IPS-20b (cell line): ENCODE measurements around the gene CCDC88B.

ENCODE experiments used
- H3K27ac ChIP-seq: one replicate; pipeline ENCODE4 v1.5.1; 2013; ENCODE audit warnings: low read length
- H3K27me3 ChIP-seq: 2 replicates; pipeline ENCODE4 v1.6.1; 2013; ENCODE audit warnings: mild to moderate bottlenecking, low read length, inconsistent platforms; ENCODE audit not compliant: insufficient read depth
- H3K36me3 ChIP-seq: 2 replicates; pipeline ENCODE4 v1.6.1; 2013; ENCODE audit warnings: low read depth, mild to moderate bottlenecking, inconsistent platforms, low read length, moderate library complexity; ENCODE audit not compliant: insufficient read depth
- H3K4me1 ChIP-seq: 2 replicates; pipeline ENCODE4 v1.6.1; 2013; ENCODE audit warnings: mild to moderate bottlenecking, control low read depth, inconsistent platforms, low read length, moderate library complexity; ENCODE audit not compliant: insufficient read depth
- H3K4me3 ChIP-seq: 2 replicates; pipeline ENCODE4 v1.5.1; 2013; ENCODE audit warnings: mild to moderate bottlenecking, low read length, inconsistent platforms
- H3K9ac ChIP-seq: 2 replicates; pipeline ENCODE4 v1.6.1; 2013; ENCODE audit warnings: low read depth, mild to moderate bottlenecking, inconsistent platforms, low read length, moderate library complexity
- H3K9me3 ChIP-seq: 2 replicates; pipeline ENCODE4 v1.6.1; 2013; ENCODE audit warnings: mild to moderate bottlenecking, low read depth, low read length, inconsistent platforms; ENCODE audit not compliant: insufficient read depth

CCDC88B gene

GRCh38 chr11:64296830-64297698 lies 42.9 kb upstream of the CCDC88B start:
- peaks cover 100% of the 10 kb centered on the region for H3K27me3 ChIP-seq
- H3K9me3 ChIP-seq = no peaks in the 10 kb centered on the region
- H3K9ac ChIP-seq = no peak overlapping the region
- peak overlapping the region; percentile 26; the same call in 1 of the 2 replicates for H3K4me3 ChIP-seq
- H3K27ac ChIP-seq = no peak overlapping the region
- H3K4me1 ChIP-seq = no peaks in the 10 kb centered on the region; the same call in 1 of the 2 replicates
- H3K36me3 ChIP-seq = no peaks in the 10 kb centered on the region

GRCh38 chr11:64297699-64298358 lies 42.2 kb upstream of the CCDC88B start:
- H3K27me3 ChIP-seq = peaks cover 93% of the 10 kb centered on the region

GRCh38 chr11:64298966-64299846 lies 40.8 kb upstream of the CCDC88B start:
- H3K27ac ChIP-seq = no peak overlapping the region
- H3K9ac ChIP-seq = no peak overlapping the region
- H3K4me3 ChIP-seq = no peak overlapping the region
- H3K9me3 ChIP-seq = no peaks in the 10 kb centered on the region
- peaks cover 5% of the 10 kb centered on the region; the same call in 1 of the 2 replicates for H3K4me1 ChIP-seq
- H3K27me3 ChIP-seq = peaks cover 85% of the 10 kb centered on the region
- no peaks in the 10 kb centered on the region for H3K36me3 ChIP-seq

More at GRCh38 chr11:64297699-64298358, 42.2 kb upstream of the CCDC88B start:
- H3K4me3 ChIP-seq = no peak overlapping the region
- H3K36me3 ChIP-seq = no peaks in the 10 kb centered on the region
- H3K9ac ChIP-seq = no peak overlapping the region
- no peaks in the 10 kb centered on the region; the same call in 1 of the 2 replicates for H3K4me1 ChIP-seq
- no peaks in the 10 kb centered on the region for H3K9me3 ChIP-seq
- H3K27ac ChIP-seq = no peak overlapping the region

- Histone ChIP-seq H3K9me3 (no peaks in the 10 kb centered on the region), H3K27me3 (peaks cover 76% of the 10 kb centered on the region), H3K27ac (no peak within 1 kb of the TSS), H3K4me3 (peak within 1 kb of the TSS; percentile 43; the same call in 1 of the 2 replicates), H3K4me1 (peaks cover 5% of the 10 kb centered on the region; the same call in 1 of the 2 replicates), H3K9ac (no peak within 1 kb of the TSS), H3K36me3 (no peaks in the 10 kb centered on the region)
These were observed 40.0 kb upstream of the CCDC88B start, which contains the start of gene CATSPERZ for GRCh38 chr11:64299847-64300648. Gene CATSPERZ, plus strand, starts transcription at chr11:64300358. Its CDS starts 53 bp downstream, at chr11:64300411.

GRCh38 chr11:64303109-64304031 lies 36.6 kb upstream of the CCDC88B start:
- H3K36me3 ChIP-seq = peaks cover 5% of the 10 kb centered on the region; the same call in 1 of the 2 replicates
- H3K4me3 ChIP-seq = peak overlapping the region; percentile 88; the same call in 1 of the 2 replicates
- no peaks in the 10 kb centered on the region for H3K9me3 ChIP-seq
- H3K9ac ChIP-seq = peak overlapping the region; percentile 96; the same call in 1 of the 2 replicates
- peaks cover 43% of the 10 kb centered on the region for H3K27me3 ChIP-seq
- no peak overlapping the region for H3K27ac ChIP-seq
- H3K4me1 ChIP-seq = peaks cover 11% of the 10 kb centered on the region; the same call in 1 of the 2 replicates

GRCh38 chr11:64304032-64304315 lies 36.0 kb upstream of the CCDC88B start:
- Histone ChIP-seq H3K36me3 (peaks cover 5% of the 10 kb centered on the region; the same call in 1 of the 2 replicates), H3K9ac (peak overlapping the region; percentile 96; the same call in 1 of the 2 replicates), H3K27me3 (peaks cover 37% of the 10 kb centered on the region), H3K4me3 (peak overlapping the region; percentile 88), H3K9me3 (no peaks in the 10 kb centered on the region), H3K4me1 (peaks cover 11% of the 10 kb centered on the region; the same call in 1 of the 2 replicates), H3K27ac (no peak overlapping the region)

- Histone ChIP-seq H3K4me1 (peaks cover 11% of the 10 kb centered on the region; the same call in 1 of the 2 replicates), H3K36me3 (peaks cover 5% of the 10 kb centered on the region; the same call in 1 of the 2 replicates), H3K27ac (peak overlapping the region; percentile 95), H3K9ac (peak overlapping the region; percentile 96), H3K4me3 (peak overlapping the region; percentile 88), H3K27me3 (peaks cover 32% of the 10 kb centered on the region), H3K9me3 (no peaks in the 10 kb centered on the region)
These were observed 35.5 kb upstream of the CCDC88B start for GRCh38 chr11:64304316-64305072.

- peak within 1 kb of the TSS; percentile 96 for H3K9ac ChIP-seq
- no peaks in the 10 kb centered on the region for H3K9me3 ChIP-seq
- peak within 1 kb of the TSS; percentile 92 for H3K4me3 ChIP-seq
- H3K27me3 ChIP-seq = peaks cover 25% of the 10 kb centered on the region
- peaks cover 5% of the 10 kb centered on the region; the same call in 1 of the 2 replicates for H3K36me3 ChIP-seq
- H3K27ac ChIP-seq = peak within 1 kb of the TSS; percentile 95
- H3K4me1 ChIP-seq = peaks cover 11% of the 10 kb centered on the region; the same call in 1 of the 2 replicates
These were observed 34.8 kb upstream of the CCDC88B start, which contains the start of gene ESRRA for GRCh38 chr11:64305075-64305690. Gene ESRRA, plus strand, starts transcription at chr11:64305524. Its CDS starts 1,656 bp downstream, at chr11:64307180.
